HG03095 (cell line): ENCODE data around the gene CXXC5.
A peak's percentile ranks its signal among the peaks of the same experiment; 100 is the strongest.

ENCODE experiments used
- ATAC-seq: cut with Tn5 transposase; IDR thresholded peaks from one replicate; pipeline ENCODE4 v1.9.1; 2021; ENCODE audit warnings: moderate library complexity; ENCODE audit not compliant: unreplicated experiment

Gene CXXC5

GRCh38 chr5:139651043-139651834 lies 3.1 kb downstream of the CXXC5 start:
- ATAC-seq: no peak

- ATAC-seq: peak; percentile 42
Measured at GRCh38 chr5:139651853-139652787, 4.0 kb downstream of the CXXC5 start.

GRCh38 chr5:139652788-139653241 lies 4.7 kb downstream of the CXXC5 start:
- peak; percentile 35 for ATAC-seq

GRCh38 chr5:139653616-139654015 lies 5.5 kb downstream of the CXXC5 start:
- no peak for ATAC-seq

- no peak for ATAC-seq
Measured at GRCh38 chr5:139654464-139654863, 6.3 kb downstream of the CXXC5 start.

GRCh38 chr5:139654871-139655491 lies 6.8 kb downstream of the CXXC5 start:
- ATAC-seq: no peak

- ATAC-seq: no peak
Measured at GRCh38 chr5:139655727-139656271, 7.7 kb downstream of the CXXC5 start.

- no peak for ATAC-seq
Measured at GRCh38 chr5:139657363-139658321, 9.5 kb downstream of the CXXC5 start.

GRCh38 chr5:139658501-139658927 lies 10.4 kb downstream of the CXXC5 start:
- ATAC-seq: no peak

- ATAC-seq: no peak
Measured at GRCh38 chr5:139658928-139659667, 10.9 kb downstream of the CXXC5 start.

- no peak for ATAC-seq
Measured at GRCh38 chr5:139659695-139660101, 11.5 kb downstream of the CXXC5 start.

GRCh38 chr5:139660105-139660922 lies 12.2 kb downstream of the CXXC5 start:
- no peak for ATAC-seq

GRCh38 chr5:139660923-139661814 lies 13.0 kb downstream of the CXXC5 start:
- no peak for ATAC-seq

- ATAC-seq: no peak
Measured at GRCh38 chr5:139662617-139663016, 14.5 kb downstream of the CXXC5 start.

- ATAC-seq: no peak
Measured at GRCh38 chr5:139663207-139664085, 15.3 kb downstream of the CXXC5 start.

- peak; percentile 45 for ATAC-seq
Measured at GRCh38 chr5:139664086-139664693, 16.0 kb downstream of the CXXC5 start.
